IMR-90 (cell line): ENCODE measurements around the gene ZNF574.

Experiments used
- CHD1 ChIP-seq: IDR thresholded peaks from 2 replicates; pipeline ENCODE4 v1.6.1; 2012; ENCODE audit warnings: low read depth, low read length, improper control_type of control experiment
- CTCF ChIP-seq: conservative IDR thresholded peaks from 2 replicates; pipeline ENCODE4 v1.5.1; 2012; ENCODE audit warnings: mild to moderate bottlenecking, low read depth, low read length, improper control_type of control experiment
- FOS ChIP-seq: fragments of 150-350 bp; IDR thresholded peaks from 2 replicates; pipeline ENCODE4 v1.6.1; 2016; ENCODE audit warnings: low read depth, low read length
- MAZ ChIP-seq: IDR thresholded peaks from 2 replicates; pipeline ENCODE4 v1.6.1; 2012; ENCODE audit warnings: low read depth, mild to moderate bottlenecking, low read length, improper control_type of control experiment, moderate library complexity, borderline replicate concordance
- POLR2A ChIP-seq: IDR thresholded peaks from 2 replicates; pipeline ENCODE4 v1.6.1; 2012; ENCODE audit warnings: mild to moderate bottlenecking, low read depth, low read length

- TF ChIP-seq CHD1 (no peak), CTCF (no peak), FOS (no peak), POLR2A (no peak), MAZ (no peak)
Observed at GRCh38 chr19:42102877-42103276, 26.9 kb downstream of the ZNF574 start.
